ENCODE measurements around the gene ARMC9.

ARMC9 gene

DNA sequence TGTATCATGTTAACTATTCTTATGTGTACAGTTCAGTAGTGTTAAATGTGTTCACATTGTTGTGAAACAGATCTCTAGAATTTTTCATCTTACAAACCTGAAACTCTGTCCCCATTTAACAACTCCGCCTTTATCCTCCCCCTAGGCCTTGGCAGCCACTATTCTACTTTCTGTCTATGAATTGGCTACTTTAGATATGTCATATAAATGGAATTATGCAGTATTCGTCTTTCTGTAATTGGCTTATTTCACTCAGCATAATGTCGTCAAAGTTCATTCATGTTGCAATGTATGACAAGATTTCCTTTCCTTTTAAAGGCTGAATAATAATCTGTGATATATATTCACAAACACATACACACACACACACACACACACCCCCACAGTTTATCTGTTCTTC, 12.4 kb downstream of the ARMC9 start:
- DNase-seq = no peak

DNA sequence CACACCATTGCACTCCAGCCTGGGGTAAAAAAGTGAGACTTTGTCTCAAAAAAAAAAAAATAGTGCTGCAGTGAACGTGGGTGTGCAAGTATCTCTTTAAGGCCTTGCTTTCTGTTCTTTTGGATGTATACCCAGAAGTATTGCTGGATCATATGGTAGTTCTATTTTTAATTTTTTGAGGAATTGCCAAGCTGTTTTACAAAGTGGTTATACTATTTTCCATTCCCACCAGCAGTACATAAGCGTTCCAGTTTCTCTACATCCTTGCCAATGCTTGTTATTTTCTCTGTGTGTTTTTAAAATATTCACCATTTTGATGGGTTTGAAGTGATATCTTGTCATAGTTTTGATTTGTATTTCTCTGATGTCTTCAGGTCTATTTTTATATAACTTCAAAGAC, 13.1 kb downstream of the ARMC9 start:
- no peak for DNase-seq

DNA sequence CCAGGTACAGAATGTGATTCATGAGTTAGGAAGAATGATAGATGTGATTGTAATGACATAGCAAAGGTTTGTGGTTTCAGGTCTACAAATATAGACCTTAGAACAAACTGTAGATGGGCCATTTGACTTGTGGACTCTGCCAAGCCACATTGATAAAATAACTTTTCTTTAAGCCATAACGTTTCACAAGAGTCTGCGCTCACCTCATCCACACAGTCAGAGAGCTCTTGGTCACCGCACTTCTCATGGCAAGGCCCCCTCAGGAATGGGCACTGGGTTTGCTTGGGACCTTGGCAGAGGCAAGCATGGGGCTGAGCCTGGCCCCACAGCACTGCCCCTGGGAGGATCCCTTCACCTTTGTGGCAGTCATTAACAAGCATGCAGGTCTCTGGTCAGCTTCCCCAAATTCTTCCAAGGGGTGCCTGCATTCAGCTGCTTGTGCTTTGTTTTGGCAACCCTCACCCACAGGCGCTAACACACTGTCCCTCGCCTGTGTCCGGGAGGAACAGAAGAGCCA, 14.0 kb downstream of the ARMC9 start:
- DNase-seq = no peak

DNA sequence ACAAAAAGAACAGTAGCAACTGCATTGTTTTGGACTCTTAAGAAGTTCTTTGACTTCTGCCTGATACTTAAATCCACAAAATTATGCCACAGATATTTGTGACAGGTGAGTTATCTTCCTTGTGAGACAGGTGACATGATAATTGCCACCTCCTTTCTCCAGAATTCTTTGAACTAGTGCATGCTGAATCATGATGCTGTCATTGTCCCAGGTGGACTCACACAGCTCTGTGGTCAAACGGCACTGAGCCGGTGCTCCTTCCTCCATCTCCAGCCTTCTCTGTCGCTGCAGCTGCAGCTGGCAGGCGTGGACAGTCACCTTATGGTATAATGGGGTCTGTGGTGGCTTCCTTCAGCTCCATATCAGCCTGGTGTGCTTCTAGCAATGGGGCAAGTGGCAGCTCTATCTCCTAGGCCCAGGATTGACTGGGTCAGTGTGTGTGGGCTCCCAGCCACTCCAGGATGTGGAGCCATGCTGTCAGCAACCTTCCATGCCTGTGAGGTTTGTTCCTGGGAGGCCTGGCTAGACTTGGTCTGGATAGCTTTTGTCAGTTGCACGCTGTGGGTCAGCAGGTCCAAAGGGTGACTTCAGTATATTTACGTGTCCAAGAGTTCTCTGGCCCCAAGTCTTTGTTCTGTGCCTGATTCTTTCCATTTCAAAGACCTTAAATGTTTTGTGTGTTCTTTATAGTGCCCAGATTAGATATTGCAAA, 15.7 kb downstream of the ARMC9 start:
- DNase-seq = no peak

DNA sequence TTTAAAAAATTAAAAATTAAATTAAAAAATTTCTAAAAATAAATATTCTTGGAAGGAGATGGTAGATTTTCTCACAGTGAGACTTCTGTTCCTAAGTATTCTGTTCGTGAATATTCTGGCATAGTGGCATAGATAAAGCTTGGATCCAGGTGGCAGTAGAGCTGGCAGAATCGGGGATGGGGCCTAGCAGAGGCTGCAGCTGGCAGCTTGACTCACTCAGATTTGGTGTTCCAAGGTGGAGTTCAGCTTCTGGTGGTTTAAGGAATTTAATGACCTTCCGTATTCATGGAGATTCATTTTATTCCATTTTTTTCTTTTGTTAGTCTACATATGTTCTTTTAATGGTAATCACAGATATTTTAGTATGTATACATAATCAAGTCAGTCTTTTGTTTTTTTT, 19.9 kb downstream of the ARMC9 start:
- DNase-seq = no peak

DNA sequence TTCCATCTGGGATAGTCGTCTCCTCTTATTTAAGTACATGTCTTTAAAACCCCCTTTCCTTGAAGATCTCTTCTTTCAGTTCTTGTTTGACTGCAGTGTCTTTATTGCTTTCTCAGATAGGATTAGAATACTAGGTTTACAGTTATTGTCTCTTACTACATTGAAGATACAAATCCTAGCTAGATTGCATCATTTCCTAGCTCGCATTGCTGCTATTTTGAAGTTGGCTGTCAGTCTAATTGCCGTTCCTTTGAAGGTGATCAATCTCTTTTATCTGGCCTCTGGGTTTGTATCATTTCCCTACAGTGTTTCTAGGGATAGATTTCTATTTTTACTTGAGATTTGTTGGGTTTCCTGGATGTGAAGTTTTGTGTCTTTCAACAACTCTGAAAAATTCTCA, 20.9 kb downstream of the ARMC9 start:
- no peak for DNase-seq

DNA sequence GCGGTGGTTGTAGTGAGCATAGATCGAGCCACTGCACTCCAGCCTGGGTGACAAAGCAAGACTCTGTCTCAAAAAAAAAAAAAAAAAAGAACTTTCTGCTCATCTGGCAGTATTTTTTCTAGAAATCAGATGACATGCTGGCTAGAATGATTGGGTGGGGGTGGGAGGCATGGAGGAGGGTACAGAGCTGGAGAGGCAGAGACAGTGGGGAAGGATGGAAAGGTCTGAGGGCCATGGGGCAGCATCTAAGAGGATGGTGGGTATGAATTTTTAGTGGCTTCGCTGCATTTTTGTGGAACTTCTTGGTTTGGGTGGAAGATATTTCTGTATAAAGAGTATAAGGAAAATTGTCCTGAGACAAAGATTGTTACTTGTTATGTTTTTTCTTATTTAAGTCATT, 23.3 kb downstream of the ARMC9 start:
- DNase-seq = no peak

DNA sequence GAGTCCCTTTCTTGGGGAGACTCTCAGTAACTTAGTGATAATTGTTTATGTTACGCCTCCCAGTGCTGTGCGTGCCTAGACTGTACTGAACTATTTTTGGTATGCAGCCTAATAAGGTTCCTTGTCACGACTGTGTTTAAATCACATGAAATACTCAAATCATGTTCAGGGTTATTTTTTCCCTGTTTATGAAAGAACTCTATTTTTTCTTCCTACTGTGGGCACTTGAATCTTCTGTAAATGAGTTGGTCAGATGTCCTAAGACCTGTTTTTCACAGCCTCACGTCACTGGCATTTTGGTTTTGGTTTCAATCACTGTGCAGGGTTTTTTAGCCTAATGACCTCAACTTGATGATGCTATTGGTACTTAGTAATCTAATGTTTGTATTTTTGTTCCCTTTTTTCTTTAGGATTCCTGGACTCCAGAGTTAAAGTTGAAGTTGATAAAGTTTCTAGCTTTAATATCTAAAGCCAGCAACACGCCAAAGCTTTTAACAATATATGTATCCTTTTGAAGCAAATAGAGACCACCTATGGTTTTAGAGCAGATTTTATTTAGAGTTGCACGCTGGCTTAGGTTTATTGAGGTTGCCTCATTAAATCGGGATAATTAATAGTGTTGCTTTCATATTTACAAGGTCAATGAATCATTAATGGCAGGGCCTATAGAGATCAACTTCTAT, 24.0 kb downstream of the ARMC9 start:
- no peak for DNase-seq

DNA sequence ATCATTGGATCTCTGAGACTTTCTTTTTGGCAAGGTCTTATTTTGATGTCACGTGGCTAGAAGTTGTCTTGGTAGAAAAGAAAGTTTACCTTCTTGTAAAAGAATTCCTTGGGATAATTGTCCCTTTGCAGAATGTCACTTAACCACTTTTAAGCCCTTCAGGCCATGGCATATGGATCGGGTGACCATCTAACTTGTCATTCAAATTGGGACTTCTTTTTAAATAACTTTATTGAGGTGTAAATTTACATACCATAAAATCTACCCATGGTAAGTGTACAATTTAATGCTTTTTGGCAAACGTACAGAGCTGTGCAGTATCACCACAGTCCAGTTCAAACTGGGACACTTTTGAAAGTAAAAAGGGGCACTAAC, 24.6 kb downstream of the ARMC9 start:
- DNase-seq = no peak

DNA sequence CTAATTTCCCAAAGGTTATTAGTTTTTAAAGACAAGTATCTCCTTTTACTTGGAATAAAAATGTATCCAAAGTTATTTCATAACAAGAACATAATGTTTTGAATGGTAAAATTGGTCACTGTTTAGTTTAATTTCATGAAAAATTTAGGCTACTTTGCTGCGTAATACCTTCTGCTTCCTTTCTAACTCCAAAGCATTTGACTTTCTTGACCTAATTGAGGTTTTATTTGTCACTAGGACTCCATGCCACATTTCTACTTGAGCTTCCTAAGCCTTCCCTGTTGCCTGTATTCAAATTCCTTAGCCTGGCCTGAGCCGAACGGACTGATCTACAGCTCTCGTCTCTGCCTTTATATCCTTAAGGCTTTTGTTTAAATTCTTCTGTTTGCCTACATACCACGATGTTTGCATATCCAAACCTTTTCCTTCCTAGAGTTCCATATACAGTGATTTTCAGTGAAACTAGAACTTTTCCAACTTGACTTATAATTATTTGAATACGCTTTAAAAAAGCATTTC, 25.1 kb downstream of the ARMC9 start:
- DNase-seq = no peak

DNA sequence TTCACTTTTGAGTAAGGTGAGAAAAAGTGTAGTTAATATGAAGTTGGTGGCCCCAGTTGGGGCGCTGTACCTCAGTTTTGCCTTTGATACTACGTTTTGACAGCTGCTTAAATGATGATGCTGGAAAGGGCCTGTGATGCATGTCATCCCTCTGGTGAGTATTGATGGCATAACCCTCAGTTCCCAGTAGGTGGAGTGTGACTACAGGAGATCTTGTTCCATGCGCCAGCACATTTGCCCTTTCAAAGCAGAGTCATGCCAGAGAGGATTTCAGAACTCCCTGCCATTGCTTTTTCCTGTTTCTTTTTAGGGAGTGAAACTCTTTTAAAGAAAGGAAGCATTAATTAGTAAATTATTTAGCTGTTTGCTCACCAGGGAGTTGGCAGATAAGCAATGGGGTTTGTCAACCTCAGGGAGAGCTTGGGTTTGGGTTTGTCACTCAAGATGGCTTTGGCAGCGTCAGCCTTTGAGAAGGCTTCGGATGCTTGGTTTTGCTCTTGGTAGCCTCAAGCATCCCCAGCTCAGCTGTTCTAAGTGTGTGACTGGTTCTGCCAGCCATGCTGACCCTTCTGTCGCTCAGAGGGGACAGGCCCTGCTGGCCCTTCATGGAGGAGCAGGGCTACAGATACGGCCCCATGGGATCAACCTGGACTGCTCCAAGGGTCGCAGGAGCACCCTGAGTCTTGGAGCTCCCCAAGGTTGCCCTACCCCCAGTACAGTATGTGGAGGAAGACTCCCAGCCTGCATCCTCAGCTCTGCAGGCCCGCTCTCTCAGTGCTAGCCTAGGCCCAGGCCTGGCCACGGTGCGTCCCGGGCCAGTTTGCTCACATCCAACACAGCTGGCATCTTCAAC, 29.1 kb downstream of the ARMC9 start:
- no peak for DNase-seq

DNA sequence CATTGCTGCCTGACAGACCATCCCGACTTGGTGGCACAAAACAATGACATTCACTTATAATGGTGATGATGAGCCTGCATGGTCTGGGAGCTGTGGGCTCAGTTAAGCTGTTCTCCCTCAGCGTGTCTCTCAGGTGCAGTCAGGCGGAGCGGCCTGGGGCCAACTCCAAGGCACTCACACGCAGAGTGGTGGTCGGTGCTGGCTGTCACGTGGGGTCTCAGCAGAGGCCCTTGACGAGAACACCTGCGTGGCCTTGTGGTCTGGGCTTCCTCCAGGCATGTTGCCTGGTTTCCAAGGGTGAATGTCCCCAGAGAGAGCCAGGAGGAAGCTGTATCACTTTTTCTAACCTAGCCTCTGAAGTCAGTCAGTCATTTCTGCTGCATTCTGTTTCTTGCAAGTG, 29.8 kb downstream of the ARMC9 start:
- DNase-seq = no peak

DNA sequence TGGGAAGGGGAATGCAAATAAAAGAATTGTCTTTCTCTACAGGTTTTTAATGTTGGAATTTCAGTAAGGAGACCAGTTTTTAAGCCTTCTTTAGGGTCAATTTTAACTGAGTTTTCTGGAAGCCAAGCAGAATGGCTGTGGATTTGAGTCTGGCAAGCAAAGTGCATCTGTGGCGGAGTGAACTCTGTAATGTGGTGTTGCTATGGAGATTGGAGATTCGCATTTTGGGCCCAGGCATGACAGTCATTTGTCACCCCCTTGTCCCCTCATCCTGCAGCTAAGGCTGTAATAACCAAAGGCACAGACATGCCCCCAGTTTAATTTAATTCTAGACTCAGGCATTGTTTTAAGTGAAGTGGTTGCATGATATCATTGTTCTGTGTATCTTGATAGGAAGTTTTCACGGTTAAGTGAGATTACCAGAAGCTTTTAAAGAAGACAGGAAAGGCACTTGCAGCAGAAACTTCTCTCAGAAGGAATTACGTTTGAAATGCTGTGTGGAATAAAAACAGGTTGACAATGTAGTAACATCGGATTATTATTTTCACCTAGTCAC, 30.6 kb downstream of the ARMC9 start:
- no peak for DNase-seq

DNA sequence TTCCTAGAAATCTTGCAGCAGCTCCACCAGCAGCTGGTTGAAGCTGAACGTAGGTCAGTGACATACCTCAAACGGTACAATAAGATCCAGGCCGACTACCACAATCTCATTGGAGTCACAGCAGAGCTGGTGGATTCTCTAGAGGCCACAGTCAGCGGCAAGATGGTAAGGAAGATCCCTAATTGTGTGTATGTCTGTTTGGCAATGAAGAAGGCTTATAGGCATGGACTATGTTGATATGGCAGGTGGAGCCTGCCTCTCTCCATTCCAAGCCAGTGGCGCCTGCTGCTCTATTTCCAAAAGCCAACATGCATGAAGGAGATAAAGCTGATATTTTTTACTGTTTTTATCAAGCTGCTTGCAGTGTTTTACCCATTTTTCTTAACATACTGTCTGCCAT, 36.8 kb downstream of the ARMC9 start:
- DNase-seq = no peak

DNA sequence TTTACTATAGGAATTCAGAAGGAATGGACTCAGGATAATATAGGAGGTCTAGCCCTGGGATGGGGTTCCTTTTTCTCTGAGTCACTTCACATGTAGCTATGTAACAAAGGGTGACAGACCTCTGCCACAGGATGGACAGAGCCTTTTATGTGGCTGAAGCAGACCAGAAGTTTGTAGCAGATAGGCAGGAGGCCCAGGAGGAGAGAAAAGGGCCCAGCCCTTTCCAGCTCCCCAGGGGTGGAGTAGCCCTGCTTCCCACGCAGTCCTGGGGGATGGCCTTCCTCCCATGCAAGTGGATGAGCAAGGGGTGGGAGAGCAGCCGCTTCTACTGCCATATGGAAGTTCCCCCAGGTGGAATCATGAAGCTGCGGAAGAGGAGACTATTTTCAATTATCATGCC, 40.3 kb downstream of the ARMC9 start:
- no peak for DNase-seq

DNA sequence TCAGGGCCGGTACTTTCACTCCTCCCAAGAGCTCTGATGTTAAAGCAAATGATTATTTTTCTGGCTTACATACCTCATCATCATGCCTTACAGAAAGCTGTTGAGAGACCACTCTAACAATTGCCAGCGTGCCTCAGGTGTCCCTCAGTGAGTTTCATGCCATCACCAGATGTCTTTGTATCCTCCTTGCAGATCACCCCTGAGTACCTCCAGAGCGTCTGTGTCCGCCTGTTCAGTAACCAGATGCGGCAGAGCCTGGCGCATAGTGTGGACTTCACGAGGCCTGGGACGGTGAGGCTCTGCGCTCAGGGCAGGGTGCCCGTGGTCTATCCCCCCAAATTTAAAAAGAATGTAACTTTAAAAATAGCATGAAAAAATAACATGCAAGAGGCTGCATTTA, 41.3 kb downstream of the ARMC9 start:
- DNase-seq = no peak

DNA sequence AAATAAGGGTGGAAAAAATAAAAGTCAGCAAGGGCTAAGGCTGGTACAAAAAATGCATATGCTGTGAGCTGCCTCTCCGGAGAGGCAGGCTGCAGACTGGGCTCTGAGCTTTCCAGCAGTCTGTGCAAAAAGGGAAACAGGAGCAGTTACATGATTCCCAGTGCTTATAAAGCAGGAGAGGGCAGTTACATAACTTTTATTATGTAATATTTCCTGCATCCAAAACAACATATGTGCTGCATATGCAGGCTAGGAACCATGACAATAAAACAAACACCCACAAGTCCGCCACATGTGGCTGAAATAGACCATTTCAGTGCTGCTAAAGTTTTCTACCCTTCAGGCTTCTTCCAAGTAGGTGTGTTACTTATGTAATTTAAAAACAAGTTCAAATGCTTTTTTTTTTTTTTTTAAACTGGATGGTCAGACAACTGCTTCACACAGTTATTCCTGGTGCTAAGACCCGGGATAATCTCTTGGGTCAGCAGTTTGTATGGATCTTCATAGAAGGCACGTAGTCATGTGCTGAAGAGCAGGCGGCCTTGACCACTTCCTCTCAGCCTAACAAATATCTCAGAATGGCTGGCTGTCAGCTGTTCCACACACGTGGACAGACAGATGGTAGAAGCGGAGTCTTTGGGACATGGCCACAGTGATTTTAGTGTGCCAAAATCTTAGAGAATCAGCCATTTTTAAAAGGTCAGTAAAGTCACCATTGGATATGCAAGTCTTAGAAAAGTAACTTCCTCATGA, 43.5 kb downstream of the ARMC9 start:
- no peak for DNase-seq

DNA sequence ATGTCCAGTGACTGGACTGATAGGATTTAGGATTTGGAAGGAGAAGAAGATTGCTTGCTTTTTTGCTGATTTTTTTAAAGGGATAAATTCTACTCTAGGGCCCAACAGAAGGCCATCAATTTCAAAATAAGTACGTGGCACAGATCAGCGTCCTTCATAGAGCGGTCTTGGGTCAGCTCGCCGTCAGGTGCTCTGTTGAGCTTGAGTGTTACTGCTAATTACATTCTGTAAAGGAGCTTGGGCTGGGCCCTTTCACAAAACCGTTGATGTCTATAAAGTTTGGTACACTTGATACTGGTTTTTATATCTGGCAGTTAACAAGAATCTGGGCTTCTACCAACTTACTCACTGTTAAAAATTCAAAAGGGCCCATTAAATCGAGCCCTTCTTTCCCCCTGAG, 45.4 kb downstream of the ARMC9 start:
- no peak for DNase-seq

DNA sequence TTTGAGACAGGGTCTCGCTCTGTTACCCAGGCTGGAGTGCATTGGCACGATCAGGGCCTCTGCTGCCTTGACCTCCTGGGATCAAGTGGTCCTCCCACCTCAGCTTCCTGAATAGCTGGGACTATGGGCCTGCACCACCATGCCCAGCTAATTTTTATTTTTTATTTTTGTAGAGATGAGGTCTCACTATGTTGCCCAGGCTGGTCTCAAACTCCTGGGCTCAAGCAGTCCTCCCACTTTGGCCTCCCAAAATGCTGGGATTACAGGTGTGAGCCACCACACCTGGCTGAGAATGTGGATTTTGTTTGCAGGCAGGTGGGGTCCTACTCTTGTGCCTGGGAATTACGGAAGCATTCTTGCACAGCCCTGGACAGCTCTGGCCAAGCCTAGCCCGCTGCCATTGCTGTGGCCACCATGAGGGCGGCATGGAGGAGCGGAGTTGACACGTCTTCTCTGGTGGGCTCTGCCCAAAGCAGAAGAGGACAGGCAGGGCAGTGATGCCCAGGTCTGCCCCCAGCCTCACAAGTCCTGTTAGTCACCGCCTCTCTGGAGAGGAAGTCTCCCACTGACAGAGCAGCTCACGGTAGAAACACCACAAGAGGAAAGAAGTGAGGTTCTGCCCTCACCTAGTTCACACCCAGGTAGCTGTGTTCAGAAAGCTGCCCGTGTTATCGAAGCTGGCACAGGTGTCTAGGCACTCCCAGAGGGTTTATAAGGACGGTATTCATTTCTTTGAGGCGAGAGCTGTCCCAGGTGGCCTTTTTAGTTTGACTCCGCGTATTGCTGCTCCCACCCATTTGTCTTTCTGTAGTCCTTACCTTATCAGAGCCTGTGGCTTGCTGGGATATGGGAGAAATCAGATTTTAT, 46.2 kb downstream of the ARMC9 start:
- no peak for DNase-seq

DNA sequence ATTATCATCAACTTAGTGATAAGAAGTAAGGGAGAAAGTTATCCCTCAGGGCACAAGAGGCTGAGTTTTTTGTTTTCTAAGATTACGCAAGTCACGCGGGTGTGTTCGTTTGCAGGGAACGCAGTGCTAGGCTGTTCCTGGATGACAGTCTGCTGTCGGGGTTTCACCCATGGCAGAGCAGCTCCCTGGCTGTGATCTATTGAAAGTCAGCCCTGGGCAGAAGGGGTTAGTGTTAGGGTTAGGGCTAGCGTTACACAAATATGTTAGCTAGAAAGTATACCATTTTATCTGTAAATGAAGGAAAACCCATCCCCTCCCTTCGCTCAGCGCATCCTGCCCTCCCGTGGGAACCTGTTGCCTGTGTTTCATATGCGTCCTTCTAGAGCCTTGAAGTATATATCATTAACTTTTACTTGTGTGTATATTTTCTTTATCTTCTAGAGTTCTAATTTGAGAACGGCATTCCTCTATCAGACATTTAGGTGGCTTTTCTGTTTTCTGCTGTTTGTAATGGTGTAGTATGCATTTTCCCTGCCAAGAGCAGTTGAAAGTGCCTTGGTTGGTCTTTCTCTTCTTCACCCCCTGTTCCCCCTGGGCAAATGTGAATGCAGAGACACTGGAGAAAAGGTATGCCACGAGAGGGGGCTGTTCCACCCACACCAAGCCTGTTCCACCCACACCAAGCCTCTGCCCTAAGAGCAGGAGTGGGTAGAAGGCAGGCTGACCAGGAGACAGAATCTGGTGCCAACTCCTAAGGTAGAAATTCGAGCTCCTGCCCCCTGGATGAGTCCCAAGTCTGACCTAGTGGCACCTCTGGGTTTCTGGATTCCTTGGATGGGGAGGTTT, 47.0 kb downstream of the ARMC9 start:
- no peak for DNase-seq
